Activated T-helper 1 cell treated with anti-CD3 and anti-CD28 coated beads, Interleukin-2, amount 50 U/mL, for 16 hours (primary cell): ENCODE measurements around the gene SLC25A44.
"Not testable (repeated sequence)": the region's sequence is repeated elsewhere in the genome, so short reads cannot be mapped to it uniquely, and the experiment has no call there.

ENCODE experiments used
- DNase-seq, 2 donors: peaks; one replicate each; pipeline ENCODE4 v3.0.0-alpha.2; 2020; ENCODE audit warnings: low read depth in 1 of 2, low spot score in 1 of 2

Gene SLC25A44

GRCh38 chr1:156200044-156200443 is 6.1 kb downstream of the SLC25A44 start:
- DNase-seq: no peak

GRCh38 chr1:156203331-156203730 is 9.4 kb downstream of the SLC25A44 start:
- DNase-seq: no peak

GRCh38 chr1:156204686-156205085 is 10.8 kb downstream of the SLC25A44 start:
- no peak for DNase-seq

GRCh38 chr1:156211243-156211642 is 17.3 kb downstream of the SLC25A44 start:
- no peak for DNase-seq

GRCh38 chr1:156212130-156212529 is 18.2 kb downstream of the SLC25A44 start:
- DNase-seq: no peak

- peak; percentile 91 to 92 for DNase-seq
Measured at GRCh38 chr1:156212833-156213643, 19.1 kb downstream of the SLC25A44 start, which contains the start of gene PMF1. PMF1 (plus strand) TSS chr1:156213007; CDS start chr1:156213016, 9 bp downstream.

GRCh38 chr1:156213644-156213966 is 19.7 kb downstream of the SLC25A44 start:
- DNase-seq: no peak

GRCh38 chr1:156214024-156214748 is 20.3 kb downstream of the SLC25A44 start:
- DNase-seq: no peak

- DNase-seq: not testable (repeated sequence)
Measured at GRCh38 chr1:156216361-156217086, 22.6 kb downstream of the SLC25A44 start.

GRCh38 chr1:156217871-156218270 is 24.0 kb downstream of the SLC25A44 start:
- no peak for DNase-seq

GRCh38 chr1:156220226-156220625 is 26.3 kb downstream of the SLC25A44 start:
- no peak for DNase-seq

- DNase-seq: no peak
Measured at GRCh38 chr1:156221986-156222692, 28.2 kb downstream of the SLC25A44 start.

GRCh38 chr1:156225677-156226014 is 31.7 kb downstream of the SLC25A44 start:
- no peak for DNase-seq

GRCh38 chr1:156226116-156226538 is 32.2 kb downstream of the SLC25A44 start:
- no peak for DNase-seq

- DNase-seq: no peak
Measured at GRCh38 chr1:156226782-156227181, 32.9 kb downstream of the SLC25A44 start.

- DNase-seq: no peak
Measured at GRCh38 chr1:156228501-156228900, 34.6 kb downstream of the SLC25A44 start.

GRCh38 chr1:156229809-156230472 is 36.0 kb downstream of the SLC25A44 start:
- no peak for DNase-seq

- DNase-seq: no peak
Measured at GRCh38 chr1:156230473-156230837, 36.6 kb downstream of the SLC25A44 start.

GRCh38 chr1:156232201-156232894 is 38.4 kb downstream of the SLC25A44 start:
- DNase-seq: no peak
